Renal cortex interstitium (tissue), 15 donors: Measurements from ENCODE around the gene MFSD6. TPM values are rescaled to one million over a fixed set of nuclear protein-coding genes. Genes with fewer than 3 reads are reported as not detected.
"Not testable (repeated sequence)": the region's sequence is repeated elsewhere in the genome, so short reads cannot be mapped to it uniquely, and the experiment has no call there.

Source experiments
- DNase-seq, 11 donors: peaks; one replicate each; pipeline ENCODE4 v3.0.0-alpha.2; 2013; ENCODE audit warnings: low read depth in 9 of 11, low spot score in 4 of 11; ENCODE audit errors: extremely low read depth in 1 of 11
- long read RNA-seq, 16 experiments: transcript quantifications; one replicate each; lab custom pipeline, GENCODE V29; 2026
- polyA plus RNA-seq, 3 donors: library from polyadenylated mRNA; unstranded; fragments of 120-200 nt; gene quantifications; one replicate each; pipeline ENCODE4 v1.2.1, GENCODE V29; 2013; ENCODE audit not compliant: insufficient read length in 3 of 3

The MFSD6 gene
- 10 to 100 TPM; 12.5 to 14.8 (median 13.5) TPM for polyA plus RNA-seq
- long read RNA-seq, donor 1: 0 reads
- long read RNA-seq, donor 2, partial matches to known transcripts: 0 of 3 reads
- long read RNA-seq, donor 2, other reads (novel, unspliced or antisense): 0 of 3 reads
- long read RNA-seq, donor 3, full-length matches to known transcripts: 2 of 2 reads
- long read RNA-seq, donor 3, partial matches to known transcripts: 0 of 2 reads
- long read RNA-seq, donor 3, other reads (novel, unspliced or antisense): 0 of 2 reads
- long read RNA-seq, donor 4, partial matches to known transcripts: 0 of 1 reads
- long read RNA-seq, donor 4, other reads (novel, unspliced or antisense): 0 of 1 reads
- long read RNA-seq, donor 5: 0 reads
- long read RNA-seq, donor 6, partial matches to known transcripts: 0 of 3 reads
- long read RNA-seq, donor 6, other reads (novel, unspliced or antisense): 0 of 3 reads
- long read RNA-seq, donor 7, partial matches to known transcripts: 0 of 3 reads
- long read RNA-seq, donor 7, other reads (novel, unspliced or antisense): 0 of 3 reads
- long read RNA-seq, donor 8, full-length matches to known transcripts: 4 of 11 reads
- long read RNA-seq, donor 8, partial matches to known transcripts: 7 of 11 reads
- long read RNA-seq, donor 8, other reads (novel, unspliced or antisense): 0 of 11 reads
- long read RNA-seq, donor 9, full-length matches to known transcripts: 4 of 4 reads
- long read RNA-seq, donor 9, partial matches to known transcripts: 0 of 4 reads
- long read RNA-seq, donor 9, other reads (novel, unspliced or antisense): 0 of 4 reads
- long read RNA-seq, donor 10, full-length matches to known transcripts: 3 of 3 reads
- long read RNA-seq, donor 10, partial matches to known transcripts: 0 of 3 reads
- long read RNA-seq, donor 10, other reads (novel, unspliced or antisense): 0 of 3 reads
- long read RNA-seq, donor 11, full-length matches to known transcripts: 3 of 3 reads
- long read RNA-seq, donor 11, partial matches to known transcripts: 0 of 3 reads
- long read RNA-seq, donor 11, other reads (novel, unspliced or antisense): 0 of 3 reads
- long read RNA-seq, donor 12: 0 reads
- long read RNA-seq, donor 13, full-length matches to known transcripts: 6 of 12 reads
- long read RNA-seq, donor 13, partial matches to known transcripts: 0 of 12 reads
- long read RNA-seq, donor 13, other reads (novel, unspliced or antisense): 6 of 12 reads
- long read RNA-seq, donor 14, full-length matches to known transcripts: 2 of 2 reads
- long read RNA-seq, donor 14, partial matches to known transcripts: 0 of 2 reads
- long read RNA-seq, donor 14, other reads (novel, unspliced or antisense): 0 of 2 reads
- long read RNA-seq, donor 15, full-length matches to known transcripts: 1 of 1 reads
- long read RNA-seq, donor 15, partial matches to known transcripts: 0 of 1 reads
- long read RNA-seq, donor 15, other reads (novel, unspliced or antisense): 0 of 1 reads
- long read RNA-seq, donor 16, full-length matches to known transcripts: 7 of 7 reads
- long read RNA-seq, donor 16, partial matches to known transcripts: 0 of 7 reads
- long read RNA-seq, donor 16, other reads (novel, unspliced or antisense): 0 of 7 reads

DNA sequence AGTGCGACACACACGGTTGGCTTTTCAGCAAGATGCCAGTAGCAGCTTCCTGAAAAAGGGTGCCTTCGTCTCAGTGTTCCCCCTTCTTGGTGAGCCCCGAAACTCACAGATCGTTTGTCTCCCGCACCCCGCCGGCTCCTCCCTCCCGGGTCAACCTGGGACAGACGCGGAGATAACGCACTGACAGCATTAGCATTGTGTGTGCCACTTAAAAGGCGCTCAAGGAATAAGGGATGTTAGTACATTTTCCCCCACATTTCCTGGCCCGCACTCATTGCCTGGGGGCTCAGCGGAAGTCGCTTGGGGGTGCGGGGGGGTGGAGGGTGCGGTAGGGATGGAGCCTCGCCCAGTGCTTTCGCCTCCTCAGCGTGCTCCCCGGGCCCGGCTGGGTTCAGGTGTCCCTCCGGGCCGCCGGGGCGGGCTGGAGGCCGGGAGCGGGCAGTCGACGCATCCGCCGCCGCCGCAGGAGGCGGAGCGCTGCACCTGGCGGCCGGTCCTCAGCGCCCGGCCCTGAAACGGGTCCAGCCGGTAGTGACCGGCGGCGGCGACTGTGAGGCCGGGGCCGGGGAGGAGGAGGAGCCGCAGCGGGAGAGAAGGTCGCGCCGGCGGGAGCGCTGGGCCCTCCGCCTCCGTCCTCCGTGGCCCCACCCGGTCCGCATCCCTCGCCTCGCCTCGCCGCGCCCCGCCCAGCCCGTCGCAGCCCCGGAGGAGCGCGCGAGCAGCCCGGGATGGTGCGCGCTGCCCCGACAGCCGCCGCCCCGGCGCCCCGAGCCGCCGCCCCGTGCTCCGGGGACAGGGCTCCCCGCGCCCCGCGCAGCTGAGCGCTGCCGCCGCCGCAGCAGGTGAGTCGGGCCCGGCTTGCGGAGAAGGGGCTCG is at the start of gene MFSD6:
Gene MFSD6, plus strand, starts transcription at position 694 of the 876 bp plus-strand sequence. CDS start 27,675 bp downstream, outside the sequence.
- peak in 5 of 11 donors; percentile 17 to 38 (median 31) for DNase-seq

DNA sequence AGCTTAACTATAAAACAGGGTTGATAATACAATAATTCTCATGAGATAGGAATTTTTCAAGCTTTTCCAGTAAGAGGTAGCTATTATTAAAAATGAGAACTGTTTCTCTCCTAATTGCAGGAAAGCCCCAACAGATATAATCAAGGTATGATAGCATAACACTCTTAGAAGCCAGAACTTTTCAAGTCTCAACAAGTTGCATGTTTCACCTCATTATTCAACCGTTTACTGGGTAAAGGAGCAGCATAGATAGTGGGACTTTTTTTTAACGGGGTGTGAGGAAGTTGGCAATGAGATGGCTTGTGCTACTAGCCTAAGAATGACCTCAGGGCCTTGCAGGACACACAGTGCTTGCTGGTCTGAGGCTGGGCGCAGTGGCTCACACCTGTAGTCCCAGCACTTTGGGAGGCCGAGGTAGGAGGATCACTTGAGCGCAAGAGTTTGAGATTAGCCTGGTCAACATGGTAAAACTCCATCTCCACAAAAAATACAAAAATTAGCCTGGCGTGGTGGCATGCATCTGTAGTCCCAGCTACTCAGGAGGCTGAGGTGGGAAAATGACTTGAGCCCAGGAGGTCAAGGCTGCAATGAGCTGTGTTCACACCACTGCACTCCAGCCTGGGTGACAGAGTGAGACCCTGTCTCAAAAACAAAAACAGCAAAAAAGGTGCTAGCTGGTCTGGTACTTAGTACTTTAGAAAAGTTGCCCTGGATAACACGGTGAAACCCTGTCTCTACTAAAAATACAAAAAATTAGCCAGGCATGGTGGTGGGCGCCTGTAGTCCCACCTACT is 49.3 kb upstream of the MFSD6 start:
- DNase-seq: not testable (repeated sequence)

DNA sequence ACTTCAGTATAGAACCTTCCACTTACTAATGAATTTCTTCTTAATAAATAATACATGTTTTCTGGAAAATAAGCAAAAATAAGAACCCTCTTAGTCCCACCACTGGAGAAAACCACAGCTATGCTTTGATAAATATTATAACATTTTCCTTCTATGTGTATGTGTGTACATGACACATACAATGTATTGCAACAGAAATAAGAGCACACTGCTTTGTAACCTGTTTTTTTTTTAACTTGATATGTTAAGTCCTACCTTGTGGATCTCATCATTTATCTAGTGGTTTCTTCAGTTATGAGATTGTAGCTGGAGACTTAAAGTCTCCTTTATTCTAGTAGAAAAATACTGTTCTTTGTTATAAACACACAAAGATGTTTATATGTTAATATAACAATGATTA is 47.6 kb upstream of the MFSD6 start:
- no peak for DNase-seq

DNA sequence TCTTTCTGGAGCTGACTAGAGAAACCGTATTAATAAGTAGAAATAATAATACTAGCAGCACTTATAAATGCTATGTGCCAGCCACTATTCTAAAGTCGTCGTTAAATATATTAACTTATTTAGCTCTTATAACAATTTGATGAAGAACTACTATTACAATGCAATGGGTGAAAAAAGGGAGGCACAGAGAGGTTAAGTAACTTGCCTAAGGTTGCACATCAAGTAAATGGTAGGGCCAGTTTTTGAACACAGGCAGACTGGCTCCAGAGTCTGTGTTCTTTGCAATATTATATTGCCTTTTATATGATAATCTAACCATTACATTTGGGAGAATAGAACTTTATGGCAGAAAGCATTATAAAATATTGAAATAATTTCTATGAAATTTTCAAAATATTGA is 47.2 kb upstream of the MFSD6 start:
- no peak for DNase-seq

DNA sequence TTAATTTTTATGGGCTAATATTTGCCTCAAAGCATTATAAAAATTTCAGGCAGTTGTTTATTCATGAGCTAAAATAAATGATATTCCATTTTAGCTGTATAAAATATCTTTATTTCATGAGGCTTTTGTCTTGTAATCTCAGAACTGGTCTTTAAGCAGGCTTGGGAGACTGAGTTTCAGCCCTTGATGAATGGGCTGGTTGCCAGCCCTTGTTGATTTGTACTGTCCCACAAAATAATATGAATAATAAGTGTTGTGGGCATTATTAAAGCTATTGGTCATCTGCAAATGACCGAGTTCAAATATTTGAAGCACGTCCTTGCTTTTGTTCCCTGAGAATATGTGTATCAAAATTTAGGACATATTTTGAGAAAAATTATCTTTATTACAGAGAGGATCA is 46.6 kb upstream of the MFSD6 start:
- no peak for DNase-seq

DNA sequence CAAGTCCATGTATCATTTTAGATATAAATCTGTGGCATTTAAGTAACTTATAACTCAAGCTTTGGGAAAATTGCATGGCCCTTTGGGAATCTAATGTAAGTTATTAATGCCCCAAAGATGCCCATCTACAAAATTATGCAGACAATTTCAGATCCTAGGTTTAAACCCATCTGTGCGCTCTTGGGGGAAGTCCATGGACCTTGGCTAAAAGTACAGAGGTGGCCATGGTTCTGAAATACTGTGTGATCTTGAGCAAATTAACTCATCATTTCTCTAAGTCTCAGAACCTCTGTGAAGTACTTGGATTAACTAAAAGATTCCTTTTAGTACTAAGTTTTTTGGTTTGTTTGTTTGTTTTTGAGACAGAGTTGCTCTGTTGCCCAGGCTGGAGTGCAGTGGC is 45.3 kb upstream of the MFSD6 start:
- DNase-seq: no peak

DNA sequence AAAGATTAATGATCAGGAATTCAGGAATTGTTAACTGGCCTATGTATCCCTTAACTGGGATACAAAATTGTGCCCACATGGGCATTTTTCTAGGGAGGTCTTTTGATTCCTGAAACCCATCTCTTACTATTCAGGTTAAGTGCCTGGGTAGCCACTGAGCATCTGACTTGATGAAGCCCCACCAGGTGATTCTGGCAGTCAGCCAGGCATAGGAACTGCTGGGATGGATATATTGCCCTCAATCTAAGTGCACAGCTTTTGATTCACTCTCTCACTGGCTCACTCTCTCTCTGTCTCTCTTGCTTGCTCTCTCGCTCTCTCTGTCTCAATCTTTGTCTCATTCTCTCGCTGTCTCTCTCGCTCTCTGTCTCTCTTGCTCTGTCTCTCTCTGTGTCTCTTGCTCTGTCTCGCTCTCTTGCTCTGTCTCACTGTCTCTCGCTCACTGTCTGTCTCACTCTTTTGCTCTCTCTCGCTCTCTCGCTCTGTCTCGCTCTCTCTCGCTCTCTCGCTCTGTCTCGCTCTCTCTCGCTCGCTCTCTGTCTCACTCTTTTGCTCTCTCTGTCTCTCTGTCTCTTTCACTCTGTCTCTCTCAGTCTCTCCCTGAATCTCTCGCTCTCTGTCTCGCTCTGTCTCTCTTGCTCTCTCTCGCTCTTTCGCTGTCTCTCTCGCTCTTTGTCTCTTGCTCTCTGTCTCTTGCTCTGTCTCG is 42.5 kb upstream of the MFSD6 start:
- DNase-seq: no peak

DNA sequence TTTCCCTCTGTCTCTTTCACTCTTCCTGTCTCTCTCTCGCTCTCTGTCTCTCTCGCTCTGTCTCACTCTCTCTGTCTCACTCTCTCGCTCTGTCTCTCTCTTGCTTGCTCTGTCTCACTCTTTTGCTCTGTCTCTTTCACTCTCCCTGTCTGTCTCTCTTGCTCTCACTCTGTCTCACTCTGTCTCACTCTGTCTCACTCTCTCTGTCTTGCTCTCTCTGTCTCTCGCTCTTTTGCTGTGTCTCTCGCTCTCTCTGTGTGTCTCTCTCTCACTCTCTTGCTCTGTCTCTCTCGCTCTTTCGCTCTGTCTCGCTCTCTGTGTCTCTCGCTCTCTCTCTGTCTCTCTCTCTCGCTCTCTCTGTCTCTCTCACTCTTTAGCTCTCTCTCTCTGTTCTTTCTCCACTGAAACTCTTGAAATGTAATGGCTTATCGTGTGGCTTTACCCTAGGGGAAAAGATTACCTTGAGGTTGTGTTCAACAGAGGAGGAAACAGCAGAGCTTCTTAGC is 41.9 kb upstream of the MFSD6 start:
- DNase-seq: no peak

DNA sequence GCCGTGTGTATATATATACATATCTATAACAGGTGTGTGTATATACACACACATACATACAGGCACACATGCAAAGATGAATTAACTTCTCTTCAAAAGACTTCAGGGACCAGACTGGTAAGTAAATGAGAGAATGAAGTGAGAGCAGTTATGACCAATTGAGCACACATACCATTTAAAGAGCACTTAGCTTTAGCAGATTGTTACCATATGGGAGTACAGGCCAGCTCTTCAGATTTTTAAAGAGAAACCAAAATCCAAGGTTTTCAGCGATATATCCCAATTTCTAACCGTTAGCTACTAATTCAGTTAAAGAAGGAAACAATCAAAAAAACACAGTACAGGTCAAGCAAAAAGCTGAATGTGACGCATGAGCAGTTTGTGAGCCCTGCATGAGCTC is 41.1 kb upstream of the MFSD6 start:
- DNase-seq: no peak

DNA sequence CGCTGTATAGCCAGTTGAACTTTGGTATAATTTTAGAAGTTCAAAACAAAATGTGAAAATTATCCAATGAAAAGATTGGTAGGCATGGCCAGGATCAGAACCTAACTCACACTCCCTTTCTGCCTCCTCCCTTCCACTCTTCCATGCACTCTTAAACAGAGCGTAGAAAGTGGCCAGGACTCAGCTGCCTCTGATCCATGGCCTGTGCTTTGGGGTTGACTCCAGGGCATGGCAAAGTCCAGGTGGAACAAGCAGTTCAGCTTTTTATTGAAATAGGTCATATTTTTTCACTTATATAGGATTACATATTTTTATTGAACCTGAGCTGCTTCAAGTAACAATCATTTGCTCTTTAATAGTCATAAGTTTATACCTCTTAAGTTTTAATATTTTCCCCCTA is 38.5 kb upstream of the MFSD6 start:
- DNase-seq: no peak

DNA sequence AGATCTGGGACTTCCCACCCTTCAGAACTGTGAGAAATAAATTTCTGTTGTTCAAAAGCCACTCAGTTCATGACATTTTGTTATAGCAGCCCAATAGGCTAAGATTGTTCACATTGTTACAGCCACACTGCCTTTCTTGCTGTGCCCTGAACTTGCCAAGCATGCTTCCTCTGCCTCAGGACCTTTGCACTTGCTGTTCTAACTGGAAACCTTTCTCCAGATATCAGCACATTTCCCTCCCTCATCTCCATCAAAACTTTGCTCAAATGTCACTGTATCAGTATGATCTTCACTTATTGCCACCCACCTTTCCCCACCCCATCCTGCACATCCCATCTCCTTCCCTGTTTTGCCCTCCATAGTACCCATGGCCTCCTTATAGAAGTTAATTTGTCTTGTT is 32.1 kb upstream of the MFSD6 start:
- no peak for DNase-seq

DNA sequence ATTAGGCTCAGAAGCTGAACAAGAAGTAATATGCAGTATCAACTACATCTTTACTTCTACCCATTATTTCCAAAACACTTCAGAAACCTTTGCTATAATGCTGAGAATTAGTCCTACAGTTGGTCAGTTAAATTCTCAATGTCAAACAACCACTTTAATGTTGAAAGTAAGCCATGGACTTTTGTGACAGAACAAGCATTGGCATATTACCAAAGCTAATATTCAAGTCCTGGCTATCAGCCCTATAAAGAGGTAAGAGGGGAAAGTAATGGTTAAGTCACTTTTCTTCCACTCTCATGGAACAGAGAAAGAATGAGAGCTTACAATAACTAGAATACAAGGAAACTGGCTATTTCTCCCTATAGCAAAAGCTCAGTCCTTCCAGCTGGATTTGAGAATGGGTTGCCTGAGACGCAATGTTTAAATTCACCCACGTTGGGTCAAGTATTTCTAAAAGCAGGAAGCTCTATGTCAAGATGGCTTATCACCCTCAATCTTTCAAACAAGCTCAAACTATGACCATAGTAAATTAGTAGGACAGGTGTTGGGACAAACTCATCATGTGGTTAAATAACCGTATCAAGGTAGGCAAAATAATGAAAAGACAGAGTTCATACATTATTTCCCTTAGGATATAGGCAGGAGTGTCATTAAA is 31.4 kb upstream of the MFSD6 start:
- no peak for DNase-seq

DNA sequence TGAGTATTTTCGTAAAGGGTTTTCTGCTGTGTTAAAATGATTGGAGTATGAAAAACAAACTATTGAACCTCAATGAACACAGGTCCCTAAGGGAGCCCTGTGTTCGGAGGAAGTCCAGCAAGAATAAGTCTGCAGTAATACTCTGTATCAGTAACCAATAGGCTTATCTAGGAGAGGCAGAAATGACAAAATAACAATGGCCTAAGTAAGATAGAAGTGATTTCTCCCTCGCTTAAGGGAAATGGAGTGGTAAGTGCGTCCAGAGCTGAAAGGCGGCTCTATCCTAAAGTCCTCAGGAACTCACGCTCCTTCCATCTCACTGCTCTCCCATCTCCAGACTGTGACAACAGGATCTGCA is 29.3 kb upstream of the MFSD6 start:
- DNase-seq: no peak

DNA sequence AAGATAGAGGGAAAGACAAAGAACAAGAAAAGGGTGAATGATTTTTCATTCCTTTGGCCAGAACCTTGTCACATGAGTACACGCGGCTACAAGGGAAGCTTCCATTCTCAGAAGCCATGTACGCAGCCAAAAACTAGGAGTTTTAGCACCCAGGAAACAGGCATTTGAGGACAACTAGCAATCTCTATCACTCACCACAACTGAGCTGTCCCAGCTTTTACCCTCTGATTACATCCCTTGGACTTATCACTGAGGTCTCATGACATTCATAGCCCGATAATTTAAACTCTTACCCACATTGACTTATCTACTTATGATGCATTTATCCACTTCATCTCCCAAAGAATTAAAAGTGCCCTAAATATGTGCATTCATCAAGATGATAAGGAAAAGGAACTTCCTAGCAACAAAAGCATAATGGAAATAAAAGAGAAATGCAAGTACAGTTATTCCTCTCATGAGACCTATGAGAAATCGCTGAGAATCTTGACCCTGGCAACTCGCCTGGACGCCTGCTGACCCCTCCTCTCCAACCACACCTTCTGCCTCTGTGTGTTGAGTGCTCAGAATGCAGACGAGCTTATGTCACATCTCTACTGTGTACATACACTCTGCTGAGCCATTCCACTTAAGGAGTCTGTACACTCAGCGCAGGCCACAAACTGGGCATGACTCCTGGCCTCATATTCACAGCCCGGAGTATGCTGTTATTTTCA is 28.7 kb upstream of the MFSD6 start:
- DNase-seq: no peak

DNA sequence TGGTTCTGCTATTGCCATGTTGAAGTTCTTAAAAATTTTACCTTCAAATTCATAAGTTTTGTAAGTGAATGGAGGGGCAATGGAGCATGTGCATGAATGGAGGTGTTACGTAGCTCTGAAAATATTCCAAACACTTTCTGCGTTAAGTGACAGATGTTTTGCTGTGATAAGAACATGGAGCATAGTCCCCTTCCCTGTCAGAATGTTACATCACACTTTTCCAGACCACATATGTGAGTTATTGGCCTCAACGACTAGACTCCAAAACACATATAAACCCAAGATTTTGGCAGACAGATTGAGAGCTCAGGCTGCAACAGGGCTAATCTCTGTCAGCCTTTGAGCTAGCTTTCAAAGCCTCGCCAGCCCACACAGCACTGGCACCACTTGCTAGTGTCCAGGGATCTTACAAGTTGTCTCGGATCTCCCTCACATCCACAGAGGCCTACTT is 27.2 kb upstream of the MFSD6 start:
- no peak for DNase-seq
